ENCODE data around the gene ALDH4A1. TPM values are rescaled to one million over a fixed set of nuclear protein-coding genes. Genes with fewer than 3 reads are reported as not detected.

The ALDH4A1 gene
- total and polyA plus RNA-seq, 2 of the 4 experiments (the other 2 are of a cell fraction): 8.6 to 21.1 TPM

- Histone ChIP-seq H3K27ac (ENCODE audit: insufficient read depth, low read length) (no peak overlapping the region), H3K9me1 (ENCODE audit: insufficient read depth, low read length) (peaks cover 11% of the 10 kb centered on the region), H2AFZ (replicated peaks; ENCODE audit: low read length, poor library complexity) (no peak overlapping the region), H4K8ac (ENCODE audit: low read depth in 2 of 2, low read length in 2 of 2) (no peak overlapping the region), H3K14ac (replicated peaks; ENCODE audit: low read depth, low read length) (no peak overlapping the region), H4K91ac (ENCODE audit: insufficient read depth, low read depth, low read length) (no peak overlapping the region), H3K27me3 (ENCODE audit: control insufficient read depth, insufficient read depth, low read length) (no peaks in the 10 kb centered on the region), H3K4me1 (ENCODE audit: control insufficient read depth, insufficient read depth, low read length) (peaks cover 8% of the 10 kb centered on the region), H3K9me3 (ENCODE audit: control insufficient read depth, insufficient read depth, low read length) (no peaks in the 10 kb centered on the region), H3K36me3 (ENCODE audit: control insufficient read depth, insufficient read depth, low read length) (peaks cover 3% of the 10 kb centered on the region), H3K4me2 (ENCODE audit: low read depth, low read length) (no peak overlapping the region), H3K4me3 (ENCODE audit: insufficient read depth, low read depth, low read length) (no peak overlapping the region), H3K9ac (ENCODE audit: low read depth, low read length) (no peak overlapping the region), H2AK9ac (replicated peaks; ENCODE audit: low read depth, low read length, poor library complexity) (peak overlapping the region; percentile 58), H2BK5ac (ENCODE audit: low read depth, low read length, poor library complexity, severe bottlenecking) (no peak overlapping the region), H2AK5ac (ENCODE audit: low read depth, low read length) (no peak overlapping the region), H2BK15ac (ENCODE audit: low read depth, low read length) (no peak overlapping the region), H4K5ac (ENCODE audit: low read depth, low read length) (no peak overlapping the region), H2BK120ac (ENCODE audit: low read depth, low read length) (no peak overlapping the region), H3K18ac (ENCODE audit: low read depth, low read length) (no peak overlapping the region), H3K56ac (ENCODE audit: extremely low read depth, insufficient read depth, low read length) (no peak overlapping the region), H2BK20ac (ENCODE audit: low read depth, low read length) (no peak overlapping the region), H3K79me1 (ENCODE audit: low read depth in 1 of 2, low read length in 2 of 2) (peaks cover 4 to 13% of the 10 kb centered on the region in 2 experiments; a peak in 2 of 4 replicates), H3K4ac (ENCODE audit: low read depth, low read length) (no peak overlapping the region), H4K20me1 (ENCODE audit: insufficient read depth, low read length) (0 out of 2 replicates have a peak, but pooled peaks cover 3% of the 10 kb centered on the region), H3K23ac (ENCODE audit: low read depth, low read length) (peak overlapping the region; percentile 71; the same call in 1 of the 2 replicates)
- no TSS peak for BruUV-seq (replicated peaks)
- peak; percentile 19 for DNase-seq
- intact Hi-C loops (cut with micrococcal nuclease): no loop called here
- peak; percentile 78 for ATAC-seq (ENCODE audit: low read depth)
- ChIA-PET CTCF (no interaction called here), POLR2A (ENCODE audit: unreplicated experiment) (no interaction called here)
- TF ChIP-seq CEBPB (IDR thresholded peaks at IDR 0.05; ENCODE audit: low read depth, low read length) (no peak), RCOR1 (IDR thresholded peaks at IDR 0.05; ENCODE audit: insufficient replicate concordance, low read length) (no peak), MAFK (IDR thresholded peaks at IDR 0.05; ENCODE audit: low read depth, low read length) (no peak), RAD21 (IDR thresholded peaks at IDR 0.05; ENCODE audit: low read length) (no peak), RFX5 (IDR thresholded peaks at IDR 0.05; ENCODE audit: low read depth, low read length) (no peak), FOS (IDR thresholded peaks at IDR 0.05; ENCODE audit: low read depth, low read length) (no peak), MAZ (IDR thresholded peaks at IDR 0.05; ENCODE audit: borderline replicate concordance, low read depth, low read length) (no peak), POLR2A (IDR thresholded peaks at IDR 0.05; ENCODE audit: low read depth, low read length) (no peak), SMC3 (IDR thresholded peaks at IDR 0.05; ENCODE audit: low read depth, low read length) (no peak), MXI1 (IDR thresholded peaks at IDR 0.05; ENCODE audit: borderline replicate concordance, low read depth, low read length) (no peak), ELK1 (IDR thresholded peaks at IDR 0.05; ENCODE audit: borderline replicate concordance, low read depth, low read length) (no peak), BHLHE40 (IDR thresholded peaks at IDR 0.05; ENCODE audit: low read depth, low read length) (no peak), NFE2L2 (IDR thresholded peaks at IDR 0.05; ENCODE audit: low read depth, low read length) (no peak), CHD1 (IDR thresholded peaks at IDR 0.05; ENCODE audit: low read depth, low read length) (no peak)
- TF ChIP-seq, protein P1, sequence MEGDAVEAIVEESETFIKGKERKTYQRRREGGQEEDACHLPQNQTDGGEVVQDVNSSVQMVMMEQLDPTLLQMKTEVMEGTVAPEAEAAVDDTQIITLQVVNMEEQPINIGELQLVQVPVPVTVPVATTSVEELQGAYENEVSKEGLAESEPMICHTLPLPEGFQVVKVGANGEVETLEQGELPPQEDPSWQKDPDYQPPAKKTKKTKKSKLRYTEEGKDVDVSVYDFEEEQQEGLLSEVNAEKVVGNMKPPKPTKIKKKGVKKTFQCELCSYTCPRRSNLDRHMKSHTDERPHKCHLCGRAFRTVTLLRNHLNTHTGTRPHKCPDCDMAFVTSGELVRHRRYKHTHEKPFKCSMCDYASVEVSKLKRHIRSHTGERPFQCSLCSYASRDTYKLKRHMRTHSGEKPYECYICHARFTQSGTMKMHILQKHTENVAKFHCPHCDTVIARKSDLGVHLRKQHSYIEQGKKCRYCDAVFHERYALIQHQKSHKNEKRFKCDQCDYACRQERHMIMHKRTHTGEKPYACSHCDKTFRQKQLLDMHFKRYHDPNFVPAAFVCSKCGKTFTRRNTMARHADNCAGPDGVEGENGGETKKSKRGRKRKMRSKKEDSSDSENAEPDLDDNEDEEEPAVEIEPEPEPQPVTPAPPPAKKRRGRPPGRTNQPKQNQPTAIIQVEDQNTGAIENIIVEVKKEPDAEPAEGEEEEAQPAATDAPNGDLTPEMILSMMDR (conservative IDR thresholded peaks at IDR 0.05; ENCODE audit: low read depth, low read length): no peak
- TF ChIP-seq, protein P2, sequence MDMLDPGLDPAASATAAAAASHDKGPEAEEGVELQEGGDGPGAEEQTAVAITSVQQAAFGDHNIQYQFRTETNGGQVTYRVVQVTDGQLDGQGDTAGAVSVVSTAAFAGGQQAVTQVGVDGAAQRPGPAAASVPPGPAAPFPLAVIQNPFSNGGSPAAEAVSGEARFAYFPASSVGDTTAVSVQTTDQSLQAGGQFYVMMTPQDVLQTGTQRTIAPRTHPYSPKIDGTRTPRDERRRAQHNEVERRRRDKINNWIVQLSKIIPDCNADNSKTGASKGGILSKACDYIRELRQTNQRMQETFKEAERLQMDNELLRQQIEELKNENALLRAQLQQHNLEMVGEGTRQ (IDR thresholded peaks at IDR 0.05; ENCODE audit: low read depth, low read length): no peak
- WGBS, 2 experiments (ENCODE audit: extremely low coverage in 2 of 2, insufficient read length in 1 of 2): no CpG with 5 or more reads among the region's 6 CpGs
- dilution Hi-C loops (cut with HindIII; ENCODE audit: low sequenced_read_pairs, unreplicated experiment): no loop called here
- in situ Hi-C loops (cut with MboI; ENCODE audit: low sequenced_read_pairs): no loop called here
These were observed 11.5 kb downstream of the ALDH4A1 start for GRCh38 chr1:18890706-18891425.
